Left ventricle myocardium superior (tissue), 1 donor: ENCODE data around the gene KIF20B. TPM values are rescaled to one million over a fixed set of nuclear protein-coding genes. Genes with fewer than 3 reads are reported as not detected.
"Not testable (repeated sequence)": the region's sequence is repeated elsewhere in the genome, so short reads cannot be mapped to it uniquely, and the experiment has no call there.

Experiments used
- ATAC-seq: fragments of 200-7000 bp; cut with Tn5 transposase; one replicate; pipeline ENCODE4 v1.9.1; 2020; ENCODE audit warnings: mild to moderate bottlenecking, moderate library complexity
- DNase-seq: peaks from one replicate; pipeline ENCODE4 v3.0.0-alpha.2; 2020
- intact Hi-C: fragments of 100-400 bp; cut with micrococcal nuclease; formaldehyde crosslinking; loops from one replicate; pipeline ENCODE4 v1.11.0; 2022
- total RNA-seq: library from RNA; stranded (reverse); fragmentation: NEBNext Ultra II Directional; extraction: Animal tissue kit (Norgen Biotek cat#: 25700); gene quantifications from one replicate; pipeline ENCODE4 v1.2.1, GENCODE V29; 2021
- donor health status: DM: no; HTN: yes; CAD: no; lungs with severe emphysema.

KIF20B gene
- total RNA-seq, 1 donor from 2014 or later, result 3.7 TPM

DNA sequence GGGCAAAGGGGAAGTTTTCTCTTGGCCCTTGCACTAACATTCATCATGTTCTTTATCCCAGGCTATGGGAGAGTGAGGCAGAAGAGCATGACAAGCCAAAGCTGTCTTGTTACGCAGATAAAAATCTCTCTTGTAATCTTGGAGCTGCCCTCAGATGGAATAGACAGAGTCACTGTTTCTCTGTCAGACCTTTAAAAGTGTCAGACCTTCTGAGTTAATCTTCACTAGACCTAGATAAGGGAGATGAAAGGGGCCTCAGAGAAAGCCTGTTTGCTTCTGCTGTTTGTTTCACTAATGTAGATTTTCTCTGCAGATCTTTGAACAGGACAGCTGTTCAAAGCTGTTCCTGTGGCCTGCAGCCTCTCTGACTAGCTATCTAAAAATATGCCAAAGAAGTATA is 112.9 kb downstream of the KIF20B start:
- intact Hi-C loops, result no loop called here
- ATAC-seq (no peak), DNase-seq (no peak)

DNA sequence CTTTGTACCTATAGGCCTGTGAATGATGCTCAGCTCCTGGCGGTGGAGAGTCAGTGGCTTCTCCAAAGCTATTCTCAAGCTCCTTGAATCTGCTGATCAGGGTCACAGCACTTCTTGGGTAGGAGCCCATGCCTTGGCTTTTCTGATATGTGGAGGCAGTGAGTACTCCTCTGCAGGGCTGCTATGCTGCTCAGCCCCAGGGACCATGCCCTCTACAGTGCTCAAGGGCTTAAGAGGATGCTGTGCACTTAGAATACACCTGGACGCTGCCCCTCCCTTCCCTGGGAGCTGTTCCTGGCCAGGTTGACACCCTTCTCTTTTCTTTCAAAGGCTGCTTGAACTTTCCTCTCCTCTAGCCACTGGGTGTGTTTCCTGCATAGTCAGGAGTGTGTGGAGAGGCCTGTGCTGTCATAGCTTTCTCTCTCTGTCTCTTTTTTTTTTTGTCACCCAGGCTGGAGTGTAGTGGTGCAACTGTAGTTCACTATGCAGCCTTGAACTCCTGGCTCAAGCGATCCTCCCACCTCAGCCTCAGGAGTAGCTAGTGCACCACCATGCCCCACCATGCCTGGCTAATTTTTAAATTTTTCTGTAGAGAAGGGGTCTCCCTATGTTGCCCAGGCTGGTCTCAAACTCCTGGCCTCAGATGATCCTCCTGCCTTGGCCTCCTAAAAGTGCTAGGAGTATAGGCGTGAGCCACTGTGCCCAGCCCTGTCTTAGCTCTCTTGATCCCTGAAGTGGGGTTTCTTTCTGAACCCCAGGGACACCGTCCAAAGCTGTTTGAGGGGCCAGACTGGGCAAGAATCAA is 113.9 kb downstream of the KIF20B start:
- intact Hi-C loops, result no loop called here
- DNase-seq (no peak), ATAC-seq (no peak)

DNA sequence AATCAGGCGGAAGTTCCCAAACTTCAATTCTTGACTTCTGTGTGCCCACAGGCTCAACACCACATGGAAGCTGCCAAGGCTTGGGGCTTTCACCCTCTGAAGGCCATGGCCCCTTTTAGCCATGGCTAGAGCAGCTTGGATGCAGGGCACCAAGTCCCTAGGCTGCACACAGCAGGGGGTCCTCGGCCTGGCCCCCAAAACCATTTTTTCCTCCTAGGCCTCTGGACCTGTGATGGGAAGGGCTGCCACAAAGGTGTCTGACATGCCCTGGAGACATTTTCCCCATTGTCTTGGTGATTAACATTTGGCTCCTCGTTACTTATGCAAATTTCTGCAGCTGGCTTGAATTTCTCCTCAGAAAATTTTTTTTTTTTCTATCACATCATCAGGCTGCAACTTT is 117.6 kb downstream of the KIF20B start:
- ATAC-seq, DNase-seq, intact Hi-C loops: not testable (repeated sequence)

Other genes with a start within 250 kb of the KIF20B start
- 1.1 TPM for gene SLC16A12, start 166.0 kb upstream of the KIF20B start, total RNA-seq
- gene PANK1, start 56.3 kb upstream of the KIF20B start, total RNA-seq, result 21.2 TPM